Raji (cell line): ENCODE measurements around the gene STEEP1.

ENCODE experiments used
- POLR2A ChIP-seq: IDR thresholded peaks from 2 replicates; pipeline ENCODE4 v1.6.1; 2011; ENCODE audit warnings: low read depth, low read length, control low read depth; ENCODE audit not compliant: insufficient read depth

The STEEP1 gene

DNA sequence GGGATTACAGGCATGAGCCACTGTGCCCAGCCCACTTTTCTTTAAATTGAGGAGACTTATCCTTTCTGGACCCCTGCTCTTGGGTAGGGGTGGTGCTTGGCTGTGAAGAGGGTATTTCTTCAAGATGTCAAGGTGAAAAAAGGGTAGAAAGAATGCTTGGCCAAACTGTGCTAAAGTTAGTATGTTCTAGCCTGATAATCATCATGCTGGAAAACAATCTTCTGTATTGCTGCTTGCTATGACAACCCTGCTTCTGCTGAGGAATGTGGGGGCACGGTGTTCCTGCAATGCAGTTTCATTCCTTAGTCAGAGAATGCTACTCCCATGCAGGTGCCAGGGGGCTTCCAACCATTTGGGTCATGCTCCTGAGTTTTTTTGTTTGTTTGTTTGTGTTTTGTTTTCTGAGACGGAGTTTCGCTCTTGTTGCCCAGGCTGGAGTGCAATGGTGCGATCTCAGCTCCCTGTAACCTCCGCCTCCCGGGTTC, 5.2 kb upstream of the STEEP1 start:
- no peak for TF ChIP-seq POLR2A

- no peak for TF ChIP-seq POLR2A
Measured at GRCh38 chrX:119552508-119552907, 12.7 kb downstream of the STEEP1 start.

GRCh38 chrX:119549327-119550016, 15.7 kb downstream of the STEEP1 start:
- no peak for TF ChIP-seq POLR2A

- no peak for TF ChIP-seq POLR2A
Measured at GRCh38 chrX:119541188-119541587, 24.0 kb downstream of the STEEP1 start.

DNA sequence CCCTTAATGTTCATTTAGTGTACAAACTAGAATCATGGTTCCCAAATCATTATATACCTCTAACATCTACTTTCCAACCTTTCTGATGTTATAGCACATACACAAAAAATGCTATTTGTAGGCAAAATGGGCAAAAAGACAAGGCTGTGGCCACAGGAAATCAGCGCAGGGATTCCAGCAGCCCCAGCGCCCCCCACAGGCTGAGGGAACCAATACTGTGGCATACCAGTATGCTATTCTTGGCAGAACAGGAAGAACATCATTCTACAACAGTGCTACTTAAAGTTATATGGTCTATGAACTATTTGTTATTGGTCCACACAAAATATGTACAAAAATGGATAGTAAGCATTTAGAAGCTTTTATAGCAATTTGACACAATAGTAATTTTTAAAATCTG, 25.3 kb downstream of the STEEP1 start:
- TF ChIP-seq POLR2A: no peak

GRCh38 chrX:119537487-119537886, 27.7 kb downstream of the STEEP1 start:
- no peak for TF ChIP-seq POLR2A

DNA sequence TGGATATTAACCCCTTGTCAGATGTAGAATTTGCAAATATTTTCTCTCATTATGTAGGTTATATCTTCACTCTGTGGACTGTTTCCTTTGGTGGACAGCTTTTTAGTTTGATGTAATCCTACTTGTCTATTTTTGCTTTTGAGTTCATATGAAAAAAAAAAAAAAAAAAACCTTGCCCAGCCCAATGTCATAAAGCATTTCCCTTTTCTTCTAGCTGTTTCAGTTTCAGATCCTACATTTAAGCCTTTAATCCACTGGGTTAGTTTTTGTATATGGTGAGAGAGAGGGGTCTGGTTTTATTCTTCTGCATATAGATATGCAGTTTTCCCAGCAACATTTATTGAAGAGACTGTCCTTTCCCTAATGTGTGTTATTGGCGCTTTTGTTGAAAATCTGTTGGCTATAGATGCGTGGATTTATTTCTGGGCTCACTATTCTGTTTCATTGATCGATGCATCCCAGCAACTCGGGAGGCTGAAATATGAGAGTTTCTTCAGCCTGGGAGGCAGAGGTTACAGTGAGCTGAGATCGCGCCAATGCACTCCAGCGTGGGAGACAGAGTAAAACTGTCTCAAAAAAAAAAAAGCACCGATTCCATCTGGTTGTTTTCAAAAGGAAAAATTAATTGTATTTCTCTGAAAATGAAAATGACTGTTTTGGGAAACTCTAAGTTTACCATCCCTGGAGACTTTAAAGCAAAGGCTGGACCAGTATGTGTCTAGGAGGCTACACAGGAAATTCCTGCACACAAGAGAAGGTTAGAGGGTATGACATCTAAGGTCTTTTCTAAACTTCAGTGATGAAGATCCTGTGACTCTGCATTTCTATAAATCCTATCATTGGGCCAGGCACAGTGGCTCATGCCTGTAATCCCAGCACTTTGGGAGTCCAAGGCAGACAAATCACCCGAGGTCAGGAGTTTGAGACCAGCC, 35.6 kb downstream of the STEEP1 start:
- TF ChIP-seq POLR2A: no peak

DNA sequence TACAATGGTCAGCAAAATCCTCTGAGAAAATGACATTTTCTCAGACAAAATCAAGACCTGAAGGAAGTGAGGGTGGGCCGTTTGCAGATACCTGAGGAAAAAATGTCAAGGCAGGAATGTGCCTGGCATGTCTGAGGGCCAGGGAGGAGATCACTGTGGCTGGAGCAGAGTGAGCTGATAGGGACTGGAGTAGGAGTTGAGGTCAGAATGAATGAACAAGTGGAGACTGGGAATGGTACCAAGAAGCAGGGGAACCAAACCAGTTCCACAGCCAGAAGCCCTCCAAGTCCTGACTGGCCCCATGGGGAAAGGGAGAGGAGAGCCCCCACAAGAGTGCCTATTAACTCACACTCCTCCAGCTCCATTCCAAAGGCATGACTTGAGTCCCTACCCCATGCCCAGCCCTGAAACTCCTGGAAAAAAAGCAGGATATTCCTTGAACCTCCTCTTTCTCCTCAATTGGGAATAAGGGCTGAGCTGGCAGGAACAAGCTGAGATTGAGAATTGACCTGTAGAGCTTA, 41.5 kb downstream of the STEEP1 start:
- TF ChIP-seq POLR2A: no peak

- TF ChIP-seq POLR2A: no peak
Measured at GRCh38 chrX:119521246-119521645, 44.0 kb downstream of the STEEP1 start.

DNA sequence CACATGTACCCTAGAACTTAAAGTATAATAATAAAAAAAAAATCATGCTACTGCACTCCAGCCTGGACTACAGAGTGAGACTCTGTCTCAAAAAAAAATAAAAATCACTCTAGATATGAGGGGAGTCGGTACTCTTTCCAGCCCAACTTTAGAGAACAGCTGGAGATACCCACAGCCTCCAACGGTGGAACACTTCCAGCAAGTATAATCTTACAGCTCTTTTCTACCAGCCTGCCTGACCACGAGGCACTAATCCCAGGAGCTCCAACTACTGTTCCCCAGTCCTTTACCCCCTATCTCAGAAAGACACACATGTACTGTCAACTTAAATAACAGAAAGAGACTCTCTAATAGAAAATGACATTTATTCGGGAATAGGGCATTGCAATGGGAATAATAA, 46.8 kb downstream of the STEEP1 start:
- no peak for TF ChIP-seq POLR2A

DNA sequence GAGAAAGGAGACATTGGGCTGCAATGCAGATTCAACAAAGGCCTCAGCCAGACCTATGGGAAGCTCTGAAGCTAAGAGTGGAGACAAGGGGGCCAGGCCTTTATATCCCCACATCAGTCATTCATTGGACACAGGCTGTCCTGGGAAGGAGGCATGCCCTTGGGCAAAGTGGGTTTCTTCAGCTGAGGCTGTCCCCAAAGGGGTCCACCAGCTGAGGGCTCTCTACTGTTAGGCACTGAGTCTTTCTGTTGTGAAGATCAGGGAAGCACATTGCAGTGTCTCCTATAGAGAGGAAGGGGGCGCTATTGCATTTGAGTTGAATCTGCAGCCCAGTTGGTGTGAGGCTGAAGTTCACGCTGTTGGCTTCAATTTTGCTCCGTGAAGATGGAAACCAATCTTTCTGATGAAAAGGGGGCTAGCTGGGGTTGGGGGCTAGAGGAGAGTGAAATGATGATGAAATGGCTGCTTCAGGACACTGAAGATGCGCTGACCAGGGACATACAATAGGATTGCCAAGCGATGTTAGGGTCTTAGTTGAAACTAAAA, 49.0 kb downstream of the STEEP1 start:
- TF ChIP-seq POLR2A: no peak

DNA sequence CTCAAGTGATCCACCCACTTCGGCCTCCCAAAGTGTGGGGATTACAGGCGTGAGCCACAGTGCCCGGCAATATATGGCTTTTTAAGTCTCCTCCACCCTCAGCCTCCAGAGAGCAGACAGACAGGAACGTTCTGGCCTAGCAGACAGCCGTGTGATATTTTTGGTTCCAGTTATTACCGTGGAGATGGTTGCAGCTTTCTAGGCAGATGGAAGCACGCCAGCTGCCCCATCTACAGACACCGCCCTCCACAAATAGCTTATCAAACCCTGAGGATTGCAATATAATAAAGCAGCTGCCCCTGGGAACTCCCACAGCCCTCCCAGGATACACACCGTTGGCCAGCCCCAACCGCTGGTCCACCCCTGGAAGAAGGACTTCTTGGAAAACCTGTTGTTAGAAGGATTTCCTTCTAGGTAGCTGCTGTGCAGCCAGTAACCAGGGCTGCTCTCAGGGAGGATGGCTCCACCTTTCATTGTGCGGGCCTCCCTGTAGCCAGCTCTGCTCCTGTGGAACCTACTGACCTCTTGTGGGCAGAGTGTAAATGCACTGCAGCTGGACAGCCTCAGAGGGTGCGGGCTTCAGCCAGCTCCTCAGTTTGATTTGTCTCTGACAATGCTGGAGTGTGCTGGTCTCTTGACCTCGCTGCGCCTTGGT, 52.9 kb downstream of the STEEP1 start:
- TF ChIP-seq POLR2A: no peak

- no peak for TF ChIP-seq POLR2A
Measured at GRCh38 chrX:119507206-119507605, 58.0 kb downstream of the STEEP1 start.

DNA sequence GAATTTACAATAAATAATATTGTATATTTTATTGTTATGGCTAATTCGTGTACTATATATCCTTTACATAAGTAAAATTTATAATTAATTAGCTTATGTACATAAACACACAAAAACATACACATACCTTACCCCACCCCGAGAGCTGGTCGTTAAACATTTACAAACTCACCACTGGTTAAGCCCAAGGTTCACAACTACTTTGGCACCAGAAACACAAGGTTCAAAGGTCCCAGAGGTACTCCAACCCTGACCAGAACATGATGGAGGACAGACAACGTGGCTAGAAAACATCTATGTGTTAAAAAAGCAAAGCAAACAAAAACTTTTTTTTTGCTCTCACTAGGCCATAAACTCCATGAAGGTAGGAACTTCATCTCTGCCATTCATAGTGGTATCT, 59.3 kb downstream of the STEEP1 start:
- TF ChIP-seq POLR2A: no peak

DNA sequence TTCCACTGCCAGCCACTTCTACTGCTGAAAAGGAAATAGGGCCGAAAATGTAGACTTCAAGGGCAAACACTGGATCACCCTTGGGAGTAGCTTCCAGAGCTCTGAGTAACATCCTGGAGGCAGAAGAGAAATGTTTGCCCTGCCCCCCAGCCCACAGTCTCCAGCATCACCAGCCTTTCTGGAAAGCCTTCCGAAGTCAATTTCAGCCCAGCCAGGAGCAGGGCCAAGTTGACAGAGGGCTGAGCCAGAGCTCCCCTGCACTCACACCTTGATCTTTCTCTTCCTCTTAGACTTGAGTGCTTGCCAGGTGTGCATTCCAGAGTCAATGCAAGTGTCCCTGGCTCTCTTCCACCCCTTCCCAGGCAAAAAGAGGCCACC, 61.7 kb downstream of the STEEP1 start:
- TF ChIP-seq POLR2A: no peak
